Effector memory CD4-positive, alpha-beta T cell (primary cell): ENCODE results near the gene ZIC1.

Experiments used
- DNase-seq, 3 donors: peaks; one replicate each; pipeline ENCODE4 v3.0.0-alpha.2; 2020
- H3K27ac ChIP-seq: 2 replicates; pipeline ENCODE4 v1.7.0; 2013; ENCODE audit warnings: mild to moderate bottlenecking, low read length, moderate library complexity; ENCODE audit not compliant: insufficient read depth, poor library complexity, severe bottlenecking
- H3K27me3 ChIP-seq: replicated peaks from 2 replicates; pipeline ENCODE4 v1.7.0; 2013; ENCODE audit warnings: mild to moderate bottlenecking, low read length; ENCODE audit not compliant: insufficient read depth, control insufficient read depth, poor library complexity, severe bottlenecking
- H3K36me3 ChIP-seq: 2 replicates; pipeline ENCODE4 v1.7.0; 2013; ENCODE audit warnings: mild to moderate bottlenecking, low read length, moderate library complexity; ENCODE audit not compliant: control insufficient read depth, insufficient read depth
- H3K4me1 ChIP-seq: 2 replicates; pipeline ENCODE4 v1.7.0; 2013; ENCODE audit warnings: low read length, mild to moderate bottlenecking; ENCODE audit not compliant: control insufficient read depth, insufficient read depth, poor library complexity, severe bottlenecking
- H3K4me3 ChIP-seq: 2 replicates; pipeline ENCODE4 v1.7.0; 2013; ENCODE audit warnings: low read length, low read depth, mild to moderate bottlenecking; ENCODE audit not compliant: insufficient read depth, poor library complexity, severe bottlenecking
- H3K9me3 ChIP-seq: 2 replicates; pipeline ENCODE4 v1.7.0; 2013; ENCODE audit warnings: mild to moderate bottlenecking, low read length, moderate library complexity; ENCODE audit not compliant: control insufficient read depth
- total RNA-seq, 3 donors: gene quantifications; one replicate each; lab custom pipeline; 2026; lab: John Stamatoyannopoulos, UW

Gene ZIC1
- total RNA-seq = 0 to 0.17 (median 0) reads per million in 3 donors

- Histone ChIP-seq H3K4me3 (no peak within 1 kb of the TSS), H3K27ac (no peak within 1 kb of the TSS), H3K9me3 (no peaks in the 10 kb centered on the region), H3K27me3 (peaks cover 64% of the 10 kb centered on the region), H3K4me1 (peaks cover 13% of the 10 kb centered on the region), H3K36me3 (no peaks in the 10 kb centered on the region)
- no peak for DNase-seq
Observed at GRCh38 chr3:147409143-147410115, at the start of gene ZIC1. Gene ZIC1 (plus strand): TSS chr3:147409365. CDS start chr3:147410113, 748 bp downstream.

DNA sequence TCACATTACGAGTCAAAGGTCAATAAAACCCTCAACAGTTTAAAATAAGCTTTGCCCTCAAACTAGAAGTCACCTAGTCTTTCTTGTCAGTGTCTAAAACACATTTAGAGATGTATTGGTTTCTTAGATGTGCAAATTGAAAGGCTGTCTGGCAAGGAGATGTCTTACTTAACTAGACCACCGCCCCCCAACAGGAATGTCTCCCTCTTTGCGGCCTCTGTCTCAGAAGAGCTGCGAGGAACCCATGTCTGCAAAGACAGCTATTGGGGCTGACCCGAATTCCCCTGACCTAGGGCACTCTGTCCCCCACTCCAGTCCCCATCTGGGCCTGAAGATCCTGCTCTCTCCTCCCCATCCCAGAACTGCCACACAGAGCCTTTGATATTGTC lies 49.1 kb upstream of the ZIC1 start:
- no peak overlapping the region for H3K27ac ChIP-seq
- H3K36me3 ChIP-seq = no peaks in the 10 kb centered on the region
- H3K9me3 ChIP-seq = no peaks in the 10 kb centered on the region
- no peak overlapping the region for H3K4me3 ChIP-seq
- no peak for DNase-seq
- no peaks in the 10 kb centered on the region for H3K4me1 ChIP-seq
- H3K27me3 ChIP-seq = peaks cover 23% of the 10 kb centered on the region

DNA sequence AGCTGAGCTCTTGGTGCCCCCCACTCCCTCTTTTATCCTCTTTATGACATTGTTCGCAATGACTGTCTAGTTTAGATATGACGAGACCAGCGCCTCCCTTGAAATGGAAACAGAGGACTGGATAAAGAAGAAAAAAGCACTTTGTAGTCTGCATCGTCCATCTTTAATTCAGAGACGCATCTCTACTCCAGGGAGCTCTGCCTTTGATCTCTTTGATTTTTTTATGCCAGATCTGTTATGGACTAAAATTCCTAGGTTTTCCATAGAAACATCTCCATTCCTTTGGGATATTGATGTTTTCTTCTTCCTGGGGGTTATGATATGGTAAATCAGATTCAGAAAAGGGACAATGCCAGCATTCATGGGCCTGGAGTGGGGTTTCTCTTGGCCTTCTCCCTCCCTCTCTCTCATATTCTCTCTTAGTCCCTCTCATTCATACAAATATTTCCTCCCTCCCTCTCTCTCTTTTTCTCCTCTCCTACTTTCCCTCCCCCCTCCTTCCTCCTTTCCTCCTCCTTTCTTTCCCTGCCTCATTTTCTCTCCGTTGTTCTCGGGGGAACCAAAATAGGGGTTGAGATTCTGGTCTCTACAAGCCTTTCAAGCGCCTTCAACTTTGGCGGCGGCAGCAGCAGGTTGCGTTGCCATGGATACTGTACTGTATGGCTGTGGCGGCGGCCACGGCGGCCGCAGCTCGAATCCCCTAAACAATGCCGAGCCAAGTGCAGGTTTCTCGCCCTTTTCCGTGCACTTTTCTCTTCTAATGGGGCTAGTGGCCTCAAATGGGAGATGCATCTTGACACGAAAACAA lies 48.3 kb upstream of the ZIC1 start:
- Histone ChIP-seq H3K27me3 (peaks cover 18% of the 10 kb centered on the region), H3K4me1 (no peaks in the 10 kb centered on the region), H3K36me3 (no peaks in the 10 kb centered on the region), H3K4me3 (no peak overlapping the region), H3K27ac (no peak overlapping the region), H3K9me3 (no peaks in the 10 kb centered on the region)
- DNase-seq = no peak

- Histone ChIP-seq H3K4me3 (no peak overlapping the region), H3K36me3 (no peaks in the 10 kb centered on the region), H3K9me3 (no peaks in the 10 kb centered on the region), H3K4me1 (no peaks in the 10 kb centered on the region), H3K27ac (no peak overlapping the region), H3K27me3 (peaks cover 13% of the 10 kb centered on the region)
- DNase-seq = no peak
Observed at GRCh38 chr3:147361454-147362420, 47.4 kb upstream of the ZIC1 start.

DNA sequence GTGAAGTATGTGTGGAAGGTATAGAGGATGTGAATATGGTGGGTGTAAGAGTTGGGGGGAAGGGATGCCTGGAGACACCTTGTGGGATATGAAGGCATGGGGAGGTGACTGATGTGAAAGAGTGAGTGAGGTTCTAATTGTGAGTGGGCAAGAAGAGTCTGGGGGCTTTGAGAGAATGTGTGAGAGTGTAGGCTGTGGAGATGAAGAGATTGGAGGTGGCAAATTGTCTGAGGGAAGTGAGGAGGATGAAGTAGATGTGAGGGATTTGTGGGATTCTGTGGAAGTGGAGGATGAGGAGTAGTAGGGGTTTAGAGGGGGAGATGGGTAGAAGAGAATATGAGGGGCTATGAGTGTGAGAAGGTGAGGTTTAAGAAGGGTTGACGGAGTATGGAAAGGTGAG lies 44.4 kb upstream of the ZIC1 start:
- peaks cover 5% of the 10 kb centered on the region for H3K27me3 ChIP-seq

DNA sequence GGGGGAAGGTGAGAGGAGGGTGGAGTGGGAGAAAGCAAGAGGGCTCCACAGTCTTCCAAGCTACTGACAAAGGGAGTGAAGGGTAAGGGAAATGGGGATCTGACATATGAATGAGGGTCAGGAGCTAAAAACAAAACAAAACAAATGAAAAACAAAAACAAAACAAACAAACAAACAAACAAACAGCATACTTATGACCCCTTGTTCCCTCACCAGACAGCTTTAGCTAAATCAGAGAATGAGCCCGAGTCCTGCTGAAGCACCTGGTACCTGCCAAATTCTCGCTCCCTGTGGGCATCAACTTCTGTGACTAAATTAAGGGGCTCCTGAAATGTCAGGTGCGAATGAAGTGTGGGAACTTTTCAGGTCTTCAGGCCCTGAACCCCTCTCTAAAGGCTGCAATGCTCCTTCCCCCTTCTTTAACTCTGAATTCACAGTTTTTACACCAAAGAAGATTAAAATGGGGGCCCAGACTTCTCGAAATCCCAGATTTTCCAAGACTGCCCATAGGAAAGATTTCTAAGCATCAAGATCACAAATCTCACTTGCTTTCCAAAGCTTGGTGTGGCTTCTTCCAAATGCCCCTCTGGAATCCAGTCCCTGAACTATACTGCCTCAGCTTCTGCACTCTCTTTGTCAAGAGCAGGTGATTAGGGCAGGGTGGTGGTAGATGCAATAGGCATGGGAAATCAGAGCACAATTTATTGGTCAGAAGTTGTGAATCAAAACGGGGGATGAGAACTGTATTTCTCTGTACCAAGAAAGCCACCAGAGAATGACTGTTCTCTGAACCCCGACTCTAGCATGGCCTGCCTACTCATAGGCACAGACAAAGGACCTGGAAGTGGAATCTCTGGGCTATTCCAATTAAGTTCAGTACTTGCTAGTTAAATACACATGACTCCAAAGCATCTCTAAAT lies 43.7 kb upstream of the ZIC1 start:
- Histone ChIP-seq H3K4me3 (no peak overlapping the region), H3K27me3 (peaks cover 5% of the 10 kb centered on the region)
- DNase-seq = no peak

More for the DNA sequence above, 44.4 kb upstream of the ZIC1 start:
- Histone ChIP-seq H3K9me3 (no peaks in the 10 kb centered on the region), H3K4me1 (no peaks in the 10 kb centered on the region), H3K4me3 (no peak overlapping the region), H3K36me3 (no peaks in the 10 kb centered on the region), H3K27ac (no peak overlapping the region)
- no peak for DNase-seq

DNA sequence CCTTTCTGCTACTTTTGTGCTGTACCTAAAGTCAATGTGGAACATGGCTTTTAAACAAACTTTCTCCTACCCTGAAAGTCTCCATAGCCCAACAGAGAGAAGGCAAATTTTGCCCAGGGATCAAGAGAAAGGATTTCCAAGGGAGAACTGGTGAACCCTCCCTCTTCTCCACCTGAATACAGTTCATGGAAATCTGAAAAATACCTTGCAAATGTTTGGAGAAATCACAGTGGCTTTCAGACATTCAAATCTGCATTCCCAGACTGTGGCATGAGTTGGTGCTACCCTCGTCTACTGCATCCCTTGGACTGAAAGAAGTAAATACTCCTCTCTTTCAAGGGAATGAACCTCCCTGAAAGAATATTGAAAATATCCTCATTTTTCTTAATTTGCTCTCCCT lies 41.5 kb upstream of the ZIC1 start:
- Histone ChIP-seq H3K27me3 (peaks cover 7% of the 10 kb centered on the region), H3K36me3 (no peaks in the 10 kb centered on the region), H3K27ac (no peak overlapping the region), H3K4me1 (no peaks in the 10 kb centered on the region), H3K9me3 (no peaks in the 10 kb centered on the region), H3K4me3 (no peak overlapping the region)
- no peak for DNase-seq

More for the DNA sequence above, 43.7 kb upstream of the ZIC1 start:
- Histone ChIP-seq H3K36me3 (no peaks in the 10 kb centered on the region), H3K9me3 (no peaks in the 10 kb centered on the region), H3K27ac (no peak overlapping the region), H3K4me1 (no peaks in the 10 kb centered on the region)

- Histone ChIP-seq H3K4me1 (no peaks in the 10 kb centered on the region), H3K4me3 (no peak overlapping the region), H3K36me3 (no peaks in the 10 kb centered on the region), H3K27ac (no peak overlapping the region), H3K27me3 (peaks cover 7% of the 10 kb centered on the region), H3K9me3 (no peaks in the 10 kb centered on the region)
- DNase-seq = no peak
Observed at GRCh38 chr3:147368151-147368550, 41.0 kb upstream of the ZIC1 start.
